Measurements from ENCODE around the gene LRRIQ1. TPM values are rescaled to one million over a fixed set of nuclear protein-coding genes. Genes with fewer than 3 reads are reported as not detected.

The LRRIQ1 gene
- total and polyA plus RNA-seq, 2 experiments from 2014 or later: 1.4 to 4.0 TPM

DNA sequence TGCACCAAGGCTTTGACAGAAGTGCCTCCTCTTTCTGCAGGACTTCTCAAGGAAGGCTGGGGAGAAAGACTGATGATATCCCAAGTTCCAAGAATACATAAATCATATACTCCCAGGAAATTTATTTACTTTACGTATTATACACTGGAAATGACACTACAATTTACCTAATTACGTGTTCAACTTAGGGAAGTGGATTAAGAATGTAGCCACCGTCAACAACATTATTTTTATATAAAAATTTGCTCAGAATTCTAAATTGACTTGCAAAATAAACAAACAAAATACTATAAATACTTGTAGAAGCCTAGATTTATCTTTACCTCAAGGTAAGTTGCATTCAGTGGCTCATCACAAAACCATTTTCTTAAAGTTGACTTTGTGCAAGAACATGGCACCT is 19.0 kb upstream of the LRRIQ1 start:
- no peaks in the 10 kb centered on the region for H3F3A ChIP-seq (replicated peaks; ENCODE audit: low read depth)
- Mint-ChIP-seq H3K4me1 (peaks cover 5% of the 10 kb centered on the region), H3K27ac (0 out of 2 replicates have a peak overlapping the region, but pooled peaks have one; percentile 24), H3K36me3 (ENCODE audit: low read depth) (no peaks in the 10 kb centered on the region), H3K9me3 (no peaks in the 10 kb centered on the region), H3K4me3 (no peak overlapping the region), H3K27me3 (ENCODE audit: insufficient read depth, low read depth, poor library complexity) (no peaks in the 10 kb centered on the region)
- H3K4me3 ChIP-seq: no peak overlapping the region
- no peak overlapping the region for H3K4me2 ChIP-seq
- ATAC-seq: no peak
- no peaks in the 10 kb centered on the region for H3K79me2 ChIP-seq (replicated peaks; ENCODE audit: insufficient read depth)
- TF ChIP-seq JUNB (IDR thresholded peaks at IDR 0.05; ENCODE audit: unreplicated experiment) (no peak), CREB1 (CRISPR knock-in tag; IDR thresholded peaks at IDR 0.05; ENCODE audit: low read depth) (no peak), EZH2phosphoT487 (IDR thresholded peaks at IDR 0.05; ENCODE audit: unreplicated experiment) (no peak), POLR2AphosphoS5 (IDR thresholded peaks at IDR 0.05; ENCODE audit: low read depth) (no peak), ZNF331 (CRISPR knock-in tag; IDR thresholded peaks at IDR 0.05; ENCODE audit: low read depth) (no peak), EZH2 (IDR thresholded peaks at IDR 0.05; ENCODE audit: low read depth, unreplicated experiment) (no peak), ZNF114 (CRISPR knock-in tag; IDR thresholded peaks at IDR 0.05) (no peak), STAT1 (IDR thresholded peaks at IDR 0.05; ENCODE audit: unreplicated experiment) (no peak), NANOG (IDR thresholded peaks at IDR 0.05; ENCODE audit: borderline replicate concordance) (no peak)
- TF ChIP-seq, protein P1, sequence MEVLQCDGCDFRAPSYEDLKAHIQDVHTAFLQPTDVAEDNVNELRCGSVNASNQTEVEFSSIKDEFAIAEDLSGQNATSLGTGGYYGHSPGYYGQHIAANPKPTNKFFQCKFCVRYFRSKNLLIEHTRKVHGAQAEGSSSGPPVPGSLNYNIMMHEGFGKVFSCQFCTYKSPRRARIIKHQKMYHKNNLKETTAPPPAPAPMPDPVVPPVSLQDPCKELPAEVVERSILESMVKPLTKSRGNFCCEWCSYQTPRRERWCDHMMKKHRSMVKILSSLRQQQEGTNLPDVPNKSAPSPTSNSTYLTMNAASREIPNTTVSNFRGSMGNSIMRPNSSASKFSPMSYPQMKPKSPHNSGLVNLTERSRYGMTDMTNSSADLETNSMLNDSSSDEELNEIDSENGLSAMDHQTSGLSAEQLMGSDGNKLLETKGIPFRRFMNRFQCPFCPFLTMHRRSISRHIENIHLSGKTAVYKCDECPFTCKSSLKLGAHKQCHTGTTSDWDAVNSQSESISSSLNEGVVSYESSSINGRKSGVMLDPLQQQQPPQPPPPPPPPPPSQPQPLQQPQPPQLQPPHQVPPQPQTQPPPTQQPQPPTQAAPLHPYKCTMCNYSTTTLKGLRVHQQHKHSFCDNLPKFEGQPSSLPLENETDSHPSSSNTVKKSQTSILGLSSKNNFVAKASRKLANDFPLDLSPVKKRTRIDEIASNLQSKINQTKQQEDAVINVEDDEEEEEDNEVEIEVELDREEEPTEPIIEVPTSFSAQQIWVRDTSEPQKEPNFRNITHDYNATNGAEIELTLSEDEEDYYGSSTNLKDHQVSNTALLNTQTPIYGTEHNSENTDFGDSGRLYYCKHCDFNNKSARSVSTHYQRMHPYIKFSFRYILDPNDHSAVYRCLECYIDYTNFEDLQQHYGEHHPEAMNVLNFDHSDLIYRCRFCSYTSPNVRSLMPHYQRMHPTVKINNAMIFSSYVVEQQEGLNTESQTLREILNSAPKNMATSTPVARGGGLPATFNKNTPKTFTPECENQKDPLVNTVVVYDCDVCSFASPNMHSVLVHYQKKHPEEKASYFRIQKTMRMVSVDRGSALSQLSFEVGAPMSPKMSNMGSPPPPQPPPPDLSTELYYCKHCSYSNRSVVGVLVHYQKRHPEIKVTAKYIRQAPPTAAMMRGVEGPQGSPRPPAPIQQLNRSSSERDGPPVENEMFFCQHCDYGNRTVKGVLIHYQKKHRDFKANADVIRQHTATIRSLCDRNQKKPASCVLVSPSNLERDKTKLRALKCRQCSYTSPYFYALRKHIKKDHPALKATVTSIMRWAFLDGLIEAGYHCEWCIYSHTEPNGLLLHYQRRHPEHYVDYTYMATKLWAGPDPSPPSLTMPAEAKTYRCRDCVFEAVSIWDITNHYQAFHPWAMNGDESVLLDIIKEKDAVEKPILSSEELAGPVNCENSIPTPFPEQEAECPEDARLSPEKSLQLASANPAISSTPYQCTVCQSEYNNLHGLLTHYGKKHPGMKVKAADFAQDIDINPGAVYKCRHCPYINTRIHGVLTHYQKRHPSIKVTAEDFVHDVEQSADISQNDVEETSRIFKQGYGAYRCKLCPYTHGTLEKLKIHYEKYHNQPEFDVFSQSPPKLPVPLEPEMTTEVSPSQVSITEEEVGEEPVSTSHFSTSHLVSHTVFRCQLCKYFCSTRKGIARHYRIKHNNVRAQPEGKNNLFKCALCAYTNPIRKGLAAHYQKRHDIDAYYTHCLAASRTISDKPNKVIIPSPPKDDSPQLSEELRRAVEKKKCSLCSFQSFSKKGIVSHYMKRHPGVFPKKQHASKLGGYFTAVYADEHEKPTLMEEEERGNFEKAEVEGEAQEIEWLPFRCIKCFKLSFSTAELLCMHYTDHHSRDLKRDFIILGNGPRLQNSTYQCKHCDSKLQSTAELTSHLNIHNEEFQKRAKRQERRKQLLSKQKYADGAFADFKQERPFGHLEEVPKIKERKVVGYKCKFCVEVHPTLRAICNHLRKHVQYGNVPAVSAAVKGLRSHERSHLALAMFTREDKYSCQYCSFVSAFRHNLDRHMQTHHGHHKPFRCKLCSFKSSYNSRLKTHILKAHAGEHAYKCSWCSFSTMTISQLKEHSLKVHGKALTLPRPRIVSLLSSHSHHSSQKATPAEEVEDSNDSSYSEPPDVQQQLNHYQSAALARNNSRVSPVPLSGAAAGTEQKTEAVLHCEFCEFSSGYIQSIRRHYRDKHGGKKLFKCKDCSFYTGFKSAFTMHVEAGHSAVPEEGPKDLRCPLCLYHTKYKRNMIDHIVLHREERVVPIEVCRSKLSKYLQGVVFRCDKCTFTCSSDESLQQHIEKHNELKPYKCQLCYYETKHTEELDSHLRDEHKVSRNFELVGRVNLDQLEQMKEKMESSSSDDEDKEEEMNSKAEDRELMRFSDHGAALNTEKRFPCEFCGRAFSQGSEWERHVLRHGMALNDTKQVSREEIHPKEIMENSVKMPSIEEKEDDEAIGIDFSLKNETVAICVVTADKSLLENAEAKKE (CRISPR knock-in tag; IDR thresholded peaks at IDR 0.05): no peak
- TF ChIP-seq, protein P2, sequence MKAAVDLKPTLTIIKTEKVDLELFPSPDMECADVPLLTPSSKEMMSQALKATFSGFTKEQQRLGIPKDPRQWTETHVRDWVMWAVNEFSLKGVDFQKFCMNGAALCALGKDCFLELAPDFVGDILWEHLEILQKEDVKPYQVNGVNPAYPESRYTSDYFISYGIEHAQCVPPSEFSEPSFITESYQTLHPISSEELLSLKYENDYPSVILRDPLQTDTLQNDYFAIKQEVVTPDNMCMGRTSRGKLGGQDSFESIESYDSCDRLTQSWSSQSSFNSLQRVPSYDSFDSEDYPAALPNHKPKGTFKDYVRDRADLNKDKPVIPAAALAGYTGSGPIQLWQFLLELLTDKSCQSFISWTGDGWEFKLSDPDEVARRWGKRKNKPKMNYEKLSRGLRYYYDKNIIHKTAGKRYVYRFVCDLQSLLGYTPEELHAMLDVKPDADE (IDR thresholded peaks at IDR 0.05): no peak
- TF ChIP-seq, protein P3, sequence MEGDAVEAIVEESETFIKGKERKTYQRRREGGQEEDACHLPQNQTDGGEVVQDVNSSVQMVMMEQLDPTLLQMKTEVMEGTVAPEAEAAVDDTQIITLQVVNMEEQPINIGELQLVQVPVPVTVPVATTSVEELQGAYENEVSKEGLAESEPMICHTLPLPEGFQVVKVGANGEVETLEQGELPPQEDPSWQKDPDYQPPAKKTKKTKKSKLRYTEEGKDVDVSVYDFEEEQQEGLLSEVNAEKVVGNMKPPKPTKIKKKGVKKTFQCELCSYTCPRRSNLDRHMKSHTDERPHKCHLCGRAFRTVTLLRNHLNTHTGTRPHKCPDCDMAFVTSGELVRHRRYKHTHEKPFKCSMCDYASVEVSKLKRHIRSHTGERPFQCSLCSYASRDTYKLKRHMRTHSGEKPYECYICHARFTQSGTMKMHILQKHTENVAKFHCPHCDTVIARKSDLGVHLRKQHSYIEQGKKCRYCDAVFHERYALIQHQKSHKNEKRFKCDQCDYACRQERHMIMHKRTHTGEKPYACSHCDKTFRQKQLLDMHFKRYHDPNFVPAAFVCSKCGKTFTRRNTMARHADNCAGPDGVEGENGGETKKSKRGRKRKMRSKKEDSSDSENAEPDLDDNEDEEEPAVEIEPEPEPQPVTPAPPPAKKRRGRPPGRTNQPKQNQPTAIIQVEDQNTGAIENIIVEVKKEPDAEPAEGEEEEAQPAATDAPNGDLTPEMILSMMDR (conservative IDR thresholded peaks at IDR 0.05; ENCODE audit: low read depth in 2 of 2): no peak
- TF ChIP-seq, protein P4, sequence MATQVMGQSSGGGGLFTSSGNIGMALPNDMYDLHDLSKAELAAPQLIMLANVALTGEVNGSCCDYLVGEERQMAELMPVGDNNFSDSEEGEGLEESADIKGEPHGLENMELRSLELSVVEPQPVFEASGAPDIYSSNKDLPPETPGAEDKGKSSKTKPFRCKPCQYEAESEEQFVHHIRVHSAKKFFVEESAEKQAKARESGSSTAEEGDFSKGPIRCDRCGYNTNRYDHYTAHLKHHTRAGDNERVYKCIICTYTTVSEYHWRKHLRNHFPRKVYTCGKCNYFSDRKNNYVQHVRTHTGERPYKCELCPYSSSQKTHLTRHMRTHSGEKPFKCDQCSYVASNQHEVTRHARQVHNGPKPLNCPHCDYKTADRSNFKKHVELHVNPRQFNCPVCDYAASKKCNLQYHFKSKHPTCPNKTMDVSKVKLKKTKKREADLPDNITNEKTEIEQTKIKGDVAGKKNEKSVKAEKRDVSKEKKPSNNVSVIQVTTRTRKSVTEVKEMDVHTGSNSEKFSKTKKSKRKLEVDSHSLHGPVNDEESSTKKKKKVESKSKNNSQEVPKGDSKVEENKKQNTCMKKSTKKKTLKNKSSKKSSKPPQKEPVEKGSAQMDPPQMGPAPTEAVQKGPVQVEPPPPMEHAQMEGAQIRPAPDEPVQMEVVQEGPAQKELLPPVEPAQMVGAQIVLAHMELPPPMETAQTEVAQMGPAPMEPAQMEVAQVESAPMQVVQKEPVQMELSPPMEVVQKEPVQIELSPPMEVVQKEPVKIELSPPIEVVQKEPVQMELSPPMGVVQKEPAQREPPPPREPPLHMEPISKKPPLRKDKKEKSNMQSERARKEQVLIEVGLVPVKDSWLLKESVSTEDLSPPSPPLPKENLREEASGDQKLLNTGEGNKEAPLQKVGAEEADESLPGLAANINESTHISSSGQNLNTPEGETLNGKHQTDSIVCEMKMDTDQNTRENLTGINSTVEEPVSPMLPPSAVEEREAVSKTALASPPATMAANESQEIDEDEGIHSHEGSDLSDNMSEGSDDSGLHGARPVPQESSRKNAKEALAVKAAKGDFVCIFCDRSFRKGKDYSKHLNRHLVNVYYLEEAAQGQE (IDR thresholded peaks at IDR 0.05; ENCODE audit: unreplicated experiment): no peak
- H3K36me3 ChIP-seq (ENCODE audit: insufficient read depth): no peaks in the 10 kb centered on the region
- peaks cover 1% of the 10 kb centered on the region; the same call in 1 of the 2 replicates for H3K4me1 ChIP-seq (ENCODE audit: insufficient read depth)
- no peak for DNase-seq (ENCODE audit: low spot score)
- H4K20me1 ChIP-seq (replicated peaks; ENCODE audit: insufficient read depth): no peaks in the 10 kb centered on the region
- no peaks in the 10 kb centered on the region for H3K27me3 ChIP-seq (ENCODE audit: insufficient read depth)
- no peaks in the 10 kb centered on the region for H3K9me2 ChIP-seq (ENCODE audit: insufficient read depth)
- H2AFZ ChIP-seq: no peak overlapping the region
- H3K27ac ChIP-seq (ENCODE audit: low read depth): no peak overlapping the region

All from GM23338 (cell line).